Cardiac muscle cell (in vitro differentiated cells and primary cell): ENCODE results near the gene TAL2. TPM values are rescaled to one million over a fixed set of nuclear protein-coding genes. Genes with fewer than 3 reads are reported as not detected.

Experiments
- DNase-seq, 2 donors: peaks; one replicate each; pipeline versions ENCODE4 v3.0.0 to v3.0.0-alpha.2; 2010 to 2017; ENCODE audit warnings: low read depth in 1 of 2, low spot score in 1 of 2
- H3K27ac ChIP-seq: fragments of 200-600 bp; sonication (generic); 2 replicates; pipeline ENCODE4 v1.5.1; 2016
- H3K27me3 ChIP-seq: fragments of 200-600 bp; sonication (generic); 2 replicates; pipeline ENCODE4 v1.6.0; 2016; ENCODE audit warnings: control low read depth
- H3K36me3 ChIP-seq: fragments of 200-600 bp; sonication (generic); 2 replicates; pipeline ENCODE4 v1.5.1; 2016; ENCODE audit warnings: control low read depth
- H3K4me1 ChIP-seq: fragments of 200-600 bp; sonication (generic); 2 replicates; pipeline ENCODE4 v1.8.1; 2017; ENCODE audit warnings: low read depth, mild to moderate bottlenecking, mixed run types
- H3K4me3 ChIP-seq: fragments of 200-600 bp; sonication (generic); 2 replicates; pipeline ENCODE4 v1.5.1; 2016; ENCODE audit warnings: mild to moderate bottlenecking
- H3K9me3 ChIP-seq: fragments of 200-600 bp; sonication (generic); 2 replicates; pipeline ENCODE4 v1.5.1; 2017; ENCODE audit warnings: low read depth, mild to moderate bottlenecking, control low read depth
- polyA plus RNA-seq: library from polyadenylated mRNA; unstranded; fragments of >200 nt; fragmentation: Nextera tagmentation; extraction: Ambion mirVana; gene quantifications from 2 replicates; pipeline ENCODE4 v1.2.1, GENCODE V29; 2016
- total RNA-seq: library from RNA; depleted of rRNA; stranded (reverse); fragments of >200 nt; gene quantifications from 2 replicates; pipeline ENCODE4 v1.2.3, GENCODE V29; 2016
- TF ChIP-seq, protein P1 (sequence below): IDR thresholded peaks from 2 replicates; pipeline ENCODE4 v1.5.1; 2012; ENCODE audit warnings: low read depth, mild to moderate bottlenecking, low read length

Gene TAL2
- total and polyA plus RNA-seq, 2 experiments from 2014 or later = 0.73 TPM; not detected in 1

DNA sequence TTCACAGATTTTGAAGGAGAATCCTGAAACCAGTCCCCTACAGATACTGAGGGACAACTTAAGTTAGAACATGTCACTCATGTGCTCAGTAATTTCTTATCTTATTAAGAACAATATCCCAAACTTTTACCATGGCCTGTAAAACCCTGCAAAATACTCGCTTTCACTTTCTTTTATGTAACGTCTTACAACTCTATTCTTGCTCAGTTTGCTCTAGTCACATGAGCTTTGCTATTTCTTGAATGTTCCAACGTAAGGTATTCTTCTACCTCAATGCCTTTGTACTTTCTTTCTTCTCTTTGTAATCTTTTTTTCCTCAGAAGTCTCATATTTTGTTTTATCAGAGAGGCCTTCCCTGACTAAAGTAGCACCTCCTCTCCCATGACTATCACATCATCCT is 46.1 kb downstream of the TAL2 start:
- H3K36me3 ChIP-seq = peaks cover 3% of the 10 kb centered on the region
- TF ChIP-seq, protein P1, sequence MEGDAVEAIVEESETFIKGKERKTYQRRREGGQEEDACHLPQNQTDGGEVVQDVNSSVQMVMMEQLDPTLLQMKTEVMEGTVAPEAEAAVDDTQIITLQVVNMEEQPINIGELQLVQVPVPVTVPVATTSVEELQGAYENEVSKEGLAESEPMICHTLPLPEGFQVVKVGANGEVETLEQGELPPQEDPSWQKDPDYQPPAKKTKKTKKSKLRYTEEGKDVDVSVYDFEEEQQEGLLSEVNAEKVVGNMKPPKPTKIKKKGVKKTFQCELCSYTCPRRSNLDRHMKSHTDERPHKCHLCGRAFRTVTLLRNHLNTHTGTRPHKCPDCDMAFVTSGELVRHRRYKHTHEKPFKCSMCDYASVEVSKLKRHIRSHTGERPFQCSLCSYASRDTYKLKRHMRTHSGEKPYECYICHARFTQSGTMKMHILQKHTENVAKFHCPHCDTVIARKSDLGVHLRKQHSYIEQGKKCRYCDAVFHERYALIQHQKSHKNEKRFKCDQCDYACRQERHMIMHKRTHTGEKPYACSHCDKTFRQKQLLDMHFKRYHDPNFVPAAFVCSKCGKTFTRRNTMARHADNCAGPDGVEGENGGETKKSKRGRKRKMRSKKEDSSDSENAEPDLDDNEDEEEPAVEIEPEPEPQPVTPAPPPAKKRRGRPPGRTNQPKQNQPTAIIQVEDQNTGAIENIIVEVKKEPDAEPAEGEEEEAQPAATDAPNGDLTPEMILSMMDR = no peak
- DNase-seq = no peak
- H3K4me3 ChIP-seq = no peak overlapping the region
- H3K27ac ChIP-seq = no peak overlapping the region
- no peaks in the 10 kb centered on the region for H3K27me3 ChIP-seq
- no peaks in the 10 kb centered on the region for H3K4me1 ChIP-seq
- H3K9me3 ChIP-seq = no peaks in the 10 kb centered on the region

DNA sequence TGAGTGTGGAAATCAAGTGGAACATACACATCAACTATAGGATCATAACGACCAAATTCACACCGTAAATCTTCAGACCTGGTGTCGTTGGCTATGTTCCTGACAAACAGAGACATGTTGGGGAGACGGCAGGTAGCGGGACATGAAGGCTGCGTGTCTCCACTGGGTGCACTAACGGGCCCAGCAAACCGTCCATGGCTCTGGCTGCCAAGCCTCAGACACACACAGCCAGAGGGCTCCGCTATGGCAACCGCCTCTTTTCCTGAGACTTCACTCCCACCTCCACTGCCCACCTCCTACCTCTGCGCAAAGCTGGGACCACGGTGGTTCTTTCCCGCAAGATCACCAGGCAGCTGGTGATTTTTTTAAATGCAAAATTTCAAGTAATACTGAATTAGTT is 48.4 kb downstream of the TAL2 start:
- no peak overlapping the region for H3K27ac ChIP-seq
- peaks cover 2% of the 10 kb centered on the region for H3K4me1 ChIP-seq
- no peak for DNase-seq
- H3K36me3 ChIP-seq = peaks cover 3% of the 10 kb centered on the region
- no peaks in the 10 kb centered on the region for H3K27me3 ChIP-seq
- no peak overlapping the region for H3K4me3 ChIP-seq
- TF ChIP-seq, protein P1 = no peak
- H3K9me3 ChIP-seq = no peaks in the 10 kb centered on the region

DNA sequence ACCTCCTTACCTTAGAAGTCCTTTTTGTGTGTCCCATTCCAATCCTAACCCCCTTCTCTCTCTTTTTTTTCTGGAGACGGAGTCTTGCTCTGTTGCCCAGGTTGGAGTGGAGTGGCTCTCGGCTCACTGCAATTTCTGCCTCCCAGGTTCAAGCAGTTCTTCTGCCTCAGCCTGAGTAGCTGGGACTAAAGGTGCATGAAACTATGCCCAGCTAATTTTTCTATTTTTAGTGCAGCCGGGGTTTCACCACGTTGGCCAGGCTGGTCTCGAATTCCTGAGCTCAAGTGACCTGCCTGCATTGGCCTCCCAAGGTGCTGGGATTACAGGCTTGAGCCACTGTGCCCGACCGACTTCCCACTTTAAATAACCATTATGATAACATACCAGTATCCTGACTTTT is 49.6 kb downstream of the TAL2 start:
- Histone ChIP-seq H3K4me1 (peaks cover 11% of the 10 kb centered on the region), H3K27ac (no peak overlapping the region), H3K9me3 (no peaks in the 10 kb centered on the region), H3K4me3 (no peak overlapping the region), H3K36me3 (peaks cover 3% of the 10 kb centered on the region), H3K27me3 (no peaks in the 10 kb centered on the region)
- TF ChIP-seq, protein P1 = no peak
- no peak for DNase-seq

DNA sequence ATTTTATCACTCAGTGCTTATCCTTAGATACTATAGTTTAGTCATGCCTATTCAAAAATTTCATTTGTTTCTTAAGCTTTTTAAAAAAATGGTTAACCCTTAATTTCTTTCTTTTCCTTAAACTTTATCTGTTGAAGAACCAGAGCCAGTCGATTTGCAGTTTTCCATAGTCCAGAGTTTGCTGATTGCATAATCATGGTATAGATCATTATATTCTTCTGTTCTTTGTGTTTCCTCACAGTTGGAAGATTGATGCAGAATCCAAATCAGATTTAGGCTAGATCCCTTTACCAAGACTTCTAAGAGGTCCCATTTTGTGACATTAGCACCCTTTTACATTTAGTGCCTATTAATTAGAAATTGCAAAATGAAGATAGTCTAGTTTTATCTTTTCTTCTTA is 50.0 kb downstream of the TAL2 start:
- Histone ChIP-seq H3K4me1 (peaks cover 11% of the 10 kb centered on the region), H3K27ac (no peak overlapping the region), H3K4me3 (no peak overlapping the region), H3K27me3 (no peaks in the 10 kb centered on the region), H3K36me3 (no peaks in the 10 kb centered on the region), H3K9me3 (no peaks in the 10 kb centered on the region)
- TF ChIP-seq, protein P1 = no peak
- DNase-seq = no peak

Other genes with a start within 250 kb of the TAL2 start
- 4.3 and 8.8 TPM in 2 replicates for gene FSD1L, start 214.4 kb upstream of the TAL2 start, total RNA-seq
- gene FSD1L, start 214.4 kb upstream of the TAL2 start, polyA plus RNA-seq = 10.1 and 11.9 TPM in 2 replicates
- 6.8 and 10.5 TPM in 2 replicates for gene FKTN, start 104.3 kb upstream of the TAL2 start, total RNA-seq
- 5.3 and 7.6 TPM in 2 replicates for gene FKTN, start 104.3 kb upstream of the TAL2 start, polyA plus RNA-seq
- 17.5 and 21.3 TPM in 2 replicates for gene TMEM38B, start 32.1 kb downstream of the TAL2 start, total RNA-seq
- 24.9 and 30.9 TPM in 2 replicates for gene TMEM38B, start 32.1 kb downstream of the TAL2 start, polyA plus RNA-seq